PC-3 (cell line): ENCODE measurements around the gene DOC2A. TPM values are rescaled to one million over a fixed set of nuclear protein-coding genes. Genes with fewer than 3 reads are reported as not detected.

Source experiments
- ATAC-seq: fragments of 200-7000 bp; cut with Tn5 transposase; 2 replicates; pipeline ENCODE4 v1.9.1; 2020; ENCODE audit warnings: mild to moderate bottlenecking, moderate library complexity
- BruUV-seq: library from RNA; stranded (reverse); fragments of 400-500 nt; replicated peaks from 2 replicates; lab custom pipeline; 2021; lab: Mats Ljungman, UMichigan
- CTCF ChIA-PET: fragments of 300-600 bp; sonication (Branson Sonifier 250); formaldehyde crosslinking; loops from one replicate; lab custom pipeline; 2022; ENCODE audit warnings: antibody characterized with exemption; lab: Charles Lee
- POLR2A ChIA-PET: fragments of 300-600 bp; sonication (Branson Sonifier 250); formaldehyde crosslinking; loops from one replicate; lab custom pipeline; 2022; ENCODE audit warnings: antibody characterized with exemption; ENCODE audit not compliant: unreplicated experiment; lab: Charles Lee
- DNase-seq: peaks from one replicate; pipeline ENCODE4 v3.0.0-alpha.2; 2015
- H2AFZ ChIP-seq: fragments of 300-600 bp; sonication (generic); 2 replicates; pipeline ENCODE4 v1.6.0; 2016; ENCODE audit warnings: antibody characterized with exemption, low read length
- H3F3A ChIP-seq: fragments of 300-600 bp; sonication (generic); one replicate; pipeline ENCODE4 v1.6.0; 2017; ENCODE audit warnings: antibody characterized with exemption, low read length, control low read depth, mild to moderate bottlenecking; ENCODE audit not compliant: unreplicated experiment
- H3K27ac ChIP-seq: fragments of 300-600 bp; sonication (generic); 2 replicates; pipeline ENCODE4 v1.5.1; 2016; ENCODE audit warnings: mild to moderate bottlenecking, low read length
- H3K27me3 ChIP-seq: fragments of 300-600 bp; sonication (generic); 2 replicates; pipeline ENCODE4 v1.6.1; 2016; ENCODE audit warnings: low read length, mixed read lengths
- H3K36me3 ChIP-seq: fragments of 300-600 bp; sonication (generic); 2 replicates; pipeline ENCODE4 v1.6.1; 2016; ENCODE audit warnings: low read depth, mixed run types, low read length, mixed read lengths
- H3K4me1 ChIP-seq: fragments of 300-600 bp; sonication (generic); 2 replicates; pipeline ENCODE4 v1.5.1; 2016; ENCODE audit warnings: low read length; ENCODE audit not compliant: insufficient read depth
- H3K4me2 ChIP-seq: fragments of 300-600 bp; sonication (generic); 2 replicates; pipeline ENCODE4 v1.6.0; 2016; ENCODE audit warnings: low read length
- H3K4me3 ChIP-seq: fragments of 300-600 bp; sonication (generic); 2 replicates; pipeline ENCODE4 v1.5.1; 2016; ENCODE audit warnings: mild to moderate bottlenecking, low read length, mixed read lengths
- H3K79me2 ChIP-seq: fragments of 300-600 bp; sonication (generic); 2 replicates; pipeline ENCODE4 v1.6.1; 2017; ENCODE audit warnings: low read length, mixed read lengths
- H3K9ac ChIP-seq: fragments of 300-600 bp; sonication (generic); 2 replicates; pipeline ENCODE4 v1.6.0; 2016; ENCODE audit warnings: mild to moderate bottlenecking, low read length
- H3K9me2 ChIP-seq: fragments of 300-600 bp; sonication (generic); replicated peaks from 2 replicates; pipeline ENCODE4 v1.6.1; 2016; ENCODE audit warnings: mixed run types, low read length, mixed read lengths
- H3K9me3 ChIP-seq: fragments of 300-600 bp; sonication (generic); 2 replicates; pipeline ENCODE4 v1.6.1; 2016; ENCODE audit warnings: low read length, mixed read lengths
- H4K20me1 ChIP-seq: fragments of 300-600 bp; sonication (generic); 2 replicates; pipeline ENCODE4 v1.6.1; 2016; ENCODE audit warnings: low read length, mixed read lengths
- CTCF ChIP-seq: fragments of 300-600 bp; sonication (generic); conservative IDR thresholded peaks from 2 replicates; pipeline ENCODE4 v1.5.1; 2017; ENCODE audit warnings: antibody characterized with exemption, low read depth, mild to moderate bottlenecking, low read length
- EZH2 ChIP-seq: fragments of 300-600 bp; sonication (generic); IDR thresholded peaks from one replicate; pipeline ENCODE4 v1.6.1; 2017; ENCODE audit warnings: antibody characterized with exemption, mild to moderate bottlenecking, low read length; ENCODE audit not compliant: unreplicated experiment
- EZH2phosphoT487 ChIP-seq: fragments of 300-600 bp; sonication (generic); IDR thresholded peaks from 2 replicates; pipeline ENCODE4 v1.6.1; 2018; ENCODE audit warnings: mild to moderate bottlenecking, antibody characterized with exemption, low read length, borderline replicate concordance
- intact Hi-C: fragments of 100-400 bp; cut with micrococcal nuclease; formaldehyde crosslinking; loops from 2 replicates; pipeline ENCODE4 v1.9.0; 2023
- total RNA-seq: library from RNA; depleted of rRNA; stranded (reverse); fragments of >200 nt; gene quantifications from 2 replicates; pipeline ENCODE4 v1.2.3, GENCODE V29; 2014

DOC2A gene
- total RNA-seq, 1 experiment from 2014 or later, result 4.6 TPM

- ChIA-PET POLR2A (no interaction called here), CTCF (interaction anchor here (0.5 to 0.6 kb wide), 2 partner anchors 149 to 207 kb away, joined by 4 to 17 read pairs; no protein-coding TSS in a partner anchor)
- intact Hi-C loops, result no loop called here
- H3F3A ChIP-seq, result no peaks in the 10 kb centered on the region
- H3K27me3 ChIP-seq, result no peaks in the 10 kb centered on the region
- no peak overlapping the region for H2AFZ ChIP-seq
- peak overlapping the region; percentile 47; the same call in 1 of the 2 replicates for H3K4me3 ChIP-seq
- no peak overlapping the region for H3K27ac ChIP-seq
- H3K79me2 ChIP-seq, result no peaks in the 10 kb centered on the region
- no peaks in the 10 kb centered on the region; the same call in 1 of the 2 replicates for H3K36me3 ChIP-seq
- H4K20me1 ChIP-seq, result no peaks in the 10 kb centered on the region
- peak overlapping the region; percentile 59 for H3K4me2 ChIP-seq
- H3K4me1 ChIP-seq, result no peaks in the 10 kb centered on the region
- no TSS peak for BruUV-seq
- no peaks in the 10 kb centered on the region for H3K9me2 ChIP-seq
- DNase-seq (no peak), ATAC-seq (no peak)
- H3K9ac ChIP-seq, result no peak overlapping the region
- H3K9me3 ChIP-seq, result no peaks in the 10 kb centered on the region
- TF ChIP-seq CTCF (no peak), EZH2phosphoT487 (no peak), EZH2 (no peak)
Measured at GRCh38 chr16:30031477-30031918, 20.7 kb upstream of the DOC2A start.

GRCh38 chr16:30030841-30031413 is 20.1 kb upstream of the DOC2A start, which contains the start of gene TLCD3B:
TSS of gene TLCD3B (minus strand) at chr16:30031271. CDS start at chr16:30030527, 744 bp downstream.
- intact Hi-C loops, result no loop called here
- BruUV-seq, result no TSS peak
- ChIA-PET POLR2A (no interaction called here), CTCF (interaction anchor here (0.6 kb wide), 1 partner anchor 45 kb away, joined by 3 read pairs; no protein-coding TSS in a partner anchor)
- Histone ChIP-seq H2AFZ (no peak within 1 kb of the TSS), H3K4me2 (peak within 1 kb of the TSS; percentile 59), H3K79me2 (no peaks in the 10 kb centered on the region), H3K27ac (no peak within 1 kb of the TSS), H3K27me3 (no peaks in the 10 kb centered on the region), H3K4me1 (no peaks in the 10 kb centered on the region), H3K36me3 (no peaks in the 10 kb centered on the region; the same call in 1 of the 2 replicates), H4K20me1 (no peaks in the 10 kb centered on the region), H3K4me3 (peak within 1 kb of the TSS; percentile 47; the same call in 1 of the 2 replicates), H3K9me2 (no peaks in the 10 kb centered on the region), H3F3A (no peaks in the 10 kb centered on the region), H3K9ac (no peak within 1 kb of the TSS), H3K9me3 (no peaks in the 10 kb centered on the region)
- DNase-seq (no peak), ATAC-seq (peak; percentile 34; the same call in 1 of the 2 replicates)
- no peak for TF ChIP-seq EZH2
- TF ChIP-seq CTCF, result no peak
- TF ChIP-seq EZH2phosphoT487, result no peak
